ENCODE data around the gene EFNB2.

The EFNB2 gene

GRCh38 chr13:106534639-106535551 lies 567 bp downstream of the EFNB2 start:
- no peaks in the 10 kb centered on the region for H3K36me3 ChIP-seq (ENCODE audit: control insufficient read depth, low read length)
- H3K27ac ChIP-seq (ENCODE audit: low read depth, low read length), result no peak overlapping the region
- H3K9me3 ChIP-seq (ENCODE audit: control insufficient read depth, insufficient read depth, low read length), result no peaks in the 10 kb centered on the region
- TF ChIP-seq CTCF (IDR thresholded peaks at IDR 0.05; ENCODE audit: low read depth, low read length, poor library complexity, severe bottlenecking) (no peak), EZH2phosphoT487 (IDR thresholded peaks at IDR 0.05; ENCODE audit: borderline replicate concordance, low read length) (no peak)
- H3K4me2 ChIP-seq (ENCODE audit: low read length), result peak overlapping the region; percentile 91
- H3K4me1 ChIP-seq (ENCODE audit: control insufficient read depth, low read length), result peaks cover 51% of the 10 kb centered on the region
- no peaks in the 10 kb centered on the region for H3K9me2 ChIP-seq (replicated peaks; ENCODE audit: control insufficient read depth, low read length)
- H3K79me2 ChIP-seq (ENCODE audit: control insufficient read depth, low read length), result peaks cover 7% of the 10 kb centered on the region; the same call in 1 of the 2 replicates
- peaks cover 34% of the 10 kb centered on the region for H3F3A ChIP-seq (ENCODE audit: control insufficient read depth, insufficient read depth)
- peak overlapping the region; percentile 78 for H3K4me3 ChIP-seq (ENCODE audit: low read length)
- peaks cover 3% of the 10 kb centered on the region for H4K20me1 ChIP-seq (ENCODE audit: control insufficient read depth, insufficient read depth, low read depth, low read length)
- peaks cover 23% of the 10 kb centered on the region for H3K27me3 ChIP-seq (ENCODE audit: control insufficient read depth, low read length)

GRCh38 chr13:106533943-106534638 lies 1.4 kb downstream of the EFNB2 start:
- H3K79me2 ChIP-seq (ENCODE audit: control insufficient read depth, low read length), result peaks cover 13% of the 10 kb centered on the region
- peaks cover 3% of the 10 kb centered on the region for H4K20me1 ChIP-seq (ENCODE audit: control insufficient read depth, insufficient read depth, low read depth, low read length)
- H3K9me2 ChIP-seq (replicated peaks; ENCODE audit: control insufficient read depth, low read length), result no peaks in the 10 kb centered on the region
- peaks cover 48% of the 10 kb centered on the region for H3K4me1 ChIP-seq (ENCODE audit: control insufficient read depth, low read length)
- TF ChIP-seq EZH2phosphoT487 (IDR thresholded peaks at IDR 0.05; ENCODE audit: borderline replicate concordance, low read length), result no peak
- no peak for TF ChIP-seq CTCF (IDR thresholded peaks at IDR 0.05; ENCODE audit: low read depth, low read length, poor library complexity, severe bottlenecking)
- no peaks in the 10 kb centered on the region for H3K9me3 ChIP-seq (ENCODE audit: control insufficient read depth, insufficient read depth, low read length)
- H3K27me3 ChIP-seq (ENCODE audit: control insufficient read depth, low read length), result peaks cover 23% of the 10 kb centered on the region
- no peaks in the 10 kb centered on the region for H3K36me3 ChIP-seq (ENCODE audit: control insufficient read depth, low read length)
- peak overlapping the region; percentile 91 for H3K4me2 ChIP-seq (ENCODE audit: low read length)
- peak overlapping the region; percentile 78 for H3K4me3 ChIP-seq (ENCODE audit: low read length)
- H3K27ac ChIP-seq (ENCODE audit: low read depth, low read length), result no peak overlapping the region
- H3F3A ChIP-seq (ENCODE audit: control insufficient read depth, insufficient read depth), result peaks cover 27% of the 10 kb centered on the region

- H3K4me3 ChIP-seq (ENCODE audit: low read length), result peak overlapping the region; percentile 78
- peaks cover 23% of the 10 kb centered on the region for H3K27me3 ChIP-seq (ENCODE audit: control insufficient read depth, low read length)
- H3K27ac ChIP-seq (ENCODE audit: low read depth, low read length), result no peak overlapping the region
- H3K36me3 ChIP-seq (ENCODE audit: control insufficient read depth, low read length), result no peaks in the 10 kb centered on the region
- H3K4me2 ChIP-seq (ENCODE audit: low read length), result peak overlapping the region; percentile 91
- no peaks in the 10 kb centered on the region for H3K9me3 ChIP-seq (ENCODE audit: control insufficient read depth, insufficient read depth, low read length)
- no peaks in the 10 kb centered on the region for H3K9me2 ChIP-seq (replicated peaks; ENCODE audit: control insufficient read depth, low read length)
- H3F3A ChIP-seq (ENCODE audit: control insufficient read depth, insufficient read depth), result peaks cover 20% of the 10 kb centered on the region
- peaks cover 3% of the 10 kb centered on the region for H4K20me1 ChIP-seq (ENCODE audit: control insufficient read depth, insufficient read depth, low read depth, low read length)
- TF ChIP-seq CTCF (IDR thresholded peaks at IDR 0.05; ENCODE audit: low read depth, low read length, poor library complexity, severe bottlenecking), result peak; percentile 36
- TF ChIP-seq EZH2phosphoT487 (IDR thresholded peaks at IDR 0.05; ENCODE audit: borderline replicate concordance, low read length), result no peak
- H3K4me1 ChIP-seq (ENCODE audit: control insufficient read depth, low read length), result peaks cover 41% of the 10 kb centered on the region
- peaks cover 13% of the 10 kb centered on the region for H3K79me2 ChIP-seq (ENCODE audit: control insufficient read depth, low read length)
Observed at GRCh38 chr13:106533101-106533942, 2.1 kb downstream of the EFNB2 start.
